HFFc6 (cell line): Measurements from ENCODE around the gene HSPA9. TPM values are rescaled to one million over a fixed set of nuclear protein-coding genes. Genes with fewer than 3 reads are reported as not detected.

Source experiments
- DNase-seq: peaks from one replicate; pipeline ENCODE4 v3.0.0-alpha.2; 2018
- H3K27ac Mint-ChIP-seq: 2 replicates; pipeline ENCODE4 v1.8.0; 2020; ENCODE audit warnings: mild to moderate bottlenecking, mixed read lengths
- H3K27me3 Mint-ChIP-seq: 2 replicates; pipeline ENCODE4 v1.8.0; 2021; ENCODE audit warnings: mild to moderate bottlenecking, moderate library complexity, mixed read lengths; ENCODE audit not compliant: insufficient read depth
- H3K36me3 Mint-ChIP-seq: 2 replicates; pipeline ENCODE4 v1.8.0; 2021; ENCODE audit warnings: low read depth, mixed read lengths
- H3K4me1 Mint-ChIP-seq: 2 replicates; pipeline ENCODE4 v1.8.0; 2020; ENCODE audit warnings: low read depth, mixed read lengths
- H3K4me3 Mint-ChIP-seq: 2 replicates; pipeline ENCODE4 v1.8.0; 2020; ENCODE audit warnings: mild to moderate bottlenecking, moderate library complexity, mixed read lengths
- H3K9me3 Mint-ChIP-seq: 2 replicates; pipeline ENCODE4 v1.8.0; 2020; ENCODE audit warnings: mild to moderate bottlenecking, mixed read lengths
- total RNA-seq, 6 experiments: library from RNA; stranded (reverse); fragmentation: NEBNext Ultra II Directional; extraction: Animal tissue kit (Norgen Biotek cat#: 25700); gene quantifications; 2 replicates in 1 of 6; 3 replicates in 5 of 6; pipeline ENCODE4 v1.2.3, GENCODE V29; 2021
- TF ChIP-seq, protein P1 (sequence below): fragments of 200-600 bp; sonication (generic); IDR thresholded peaks from 2 replicates; pipeline ENCODE4 v1.5.0; 2021; ENCODE audit warnings: antibody characterized with exemption, mild to moderate bottlenecking

The HSPA9 gene
- total RNA-seq, 6 experiments from 2014 or later: 193 to 236 (median 210) TPM

DNA sequence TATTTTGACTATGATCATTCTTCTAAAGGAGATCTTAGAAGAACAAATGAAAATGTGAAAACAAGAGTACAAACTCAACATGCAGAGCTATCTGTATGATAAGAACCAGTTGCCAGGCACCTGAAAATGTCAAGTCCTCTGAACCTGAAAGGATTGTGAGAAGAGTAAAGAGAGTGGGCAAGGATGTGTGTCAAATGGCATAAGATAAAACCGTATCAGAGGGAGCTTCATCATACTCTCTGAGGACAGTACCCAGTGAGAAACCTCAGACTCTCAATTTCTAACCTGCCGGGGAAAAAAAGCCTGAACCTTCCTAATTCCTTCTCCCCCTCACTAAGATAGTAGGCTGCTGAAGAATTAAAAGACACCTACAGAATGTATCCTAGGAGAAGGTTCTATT lies 39.0 kb downstream of the HSPA9 start:
- Mint-ChIP-seq H3K27ac (peak overlapping the region; percentile 51), H3K4me3 (no peak overlapping the region), H3K27me3 (no peaks in the 10 kb centered on the region; the same call in 1 of the 2 replicates), H3K9me3 (no peaks in the 10 kb centered on the region), H3K36me3 (peaks cover 60% of the 10 kb centered on the region), H3K4me1 (peaks cover 31% of the 10 kb centered on the region)
- TF ChIP-seq, protein P1, sequence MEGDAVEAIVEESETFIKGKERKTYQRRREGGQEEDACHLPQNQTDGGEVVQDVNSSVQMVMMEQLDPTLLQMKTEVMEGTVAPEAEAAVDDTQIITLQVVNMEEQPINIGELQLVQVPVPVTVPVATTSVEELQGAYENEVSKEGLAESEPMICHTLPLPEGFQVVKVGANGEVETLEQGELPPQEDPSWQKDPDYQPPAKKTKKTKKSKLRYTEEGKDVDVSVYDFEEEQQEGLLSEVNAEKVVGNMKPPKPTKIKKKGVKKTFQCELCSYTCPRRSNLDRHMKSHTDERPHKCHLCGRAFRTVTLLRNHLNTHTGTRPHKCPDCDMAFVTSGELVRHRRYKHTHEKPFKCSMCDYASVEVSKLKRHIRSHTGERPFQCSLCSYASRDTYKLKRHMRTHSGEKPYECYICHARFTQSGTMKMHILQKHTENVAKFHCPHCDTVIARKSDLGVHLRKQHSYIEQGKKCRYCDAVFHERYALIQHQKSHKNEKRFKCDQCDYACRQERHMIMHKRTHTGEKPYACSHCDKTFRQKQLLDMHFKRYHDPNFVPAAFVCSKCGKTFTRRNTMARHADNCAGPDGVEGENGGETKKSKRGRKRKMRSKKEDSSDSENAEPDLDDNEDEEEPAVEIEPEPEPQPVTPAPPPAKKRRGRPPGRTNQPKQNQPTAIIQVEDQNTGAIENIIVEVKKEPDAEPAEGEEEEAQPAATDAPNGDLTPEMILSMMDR: no peak
- no peak for DNase-seq

DNA sequence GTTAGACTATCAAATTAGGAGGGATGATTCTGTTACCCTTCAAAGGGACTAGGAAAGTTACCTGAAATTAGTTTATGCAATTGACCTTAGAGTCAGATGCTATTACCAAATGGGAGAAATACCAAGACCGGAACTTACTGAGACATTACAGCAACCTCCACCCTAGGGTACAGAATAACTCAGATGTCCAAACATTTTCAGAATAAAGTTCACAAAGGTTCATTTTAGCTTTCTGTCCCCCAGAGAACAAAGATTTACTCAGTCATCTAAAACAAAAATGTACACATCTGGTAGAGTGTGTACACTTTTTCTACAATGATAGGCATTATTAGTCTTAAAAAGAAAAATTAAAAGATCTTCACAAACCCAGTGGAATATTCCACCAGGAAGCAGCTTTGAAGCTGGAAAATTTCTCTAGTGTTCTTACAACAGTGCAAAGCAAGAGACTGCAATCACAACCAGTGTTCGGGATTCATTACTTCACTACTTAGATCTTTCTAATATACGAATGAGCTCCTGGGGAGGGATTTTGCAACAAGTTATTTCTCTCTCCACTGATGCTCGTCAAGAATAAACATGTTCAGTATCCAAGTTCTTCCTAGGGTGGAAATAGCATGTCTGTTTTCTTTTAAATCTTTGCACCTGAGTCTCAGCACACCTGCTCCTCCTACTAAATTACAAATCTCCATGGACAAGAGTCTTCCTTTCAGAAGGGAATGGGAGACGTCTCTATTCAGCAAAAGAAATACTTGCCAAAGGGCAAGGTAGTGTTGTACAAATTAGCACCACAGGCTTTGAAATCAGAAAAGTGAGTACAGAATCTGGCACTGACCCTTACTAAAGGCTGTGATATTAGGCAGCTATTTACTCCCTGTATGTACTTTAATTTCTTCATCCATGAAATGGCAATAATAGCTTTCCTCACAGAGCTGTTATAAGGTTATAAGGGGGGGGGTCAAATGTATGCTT lies 40.9 kb downstream of the HSPA9 start:
- H3K36me3 Mint-ChIP-seq: peaks cover 49% of the 10 kb centered on the region
- no peak for DNase-seq
- peaks cover 20% of the 10 kb centered on the region for H3K4me1 Mint-ChIP-seq
- no peaks in the 10 kb centered on the region; the same call in 1 of the 2 replicates for H3K27me3 Mint-ChIP-seq
- TF ChIP-seq, protein P1: no peak
- H3K9me3 Mint-ChIP-seq: no peaks in the 10 kb centered on the region
- no peak overlapping the region for H3K4me3 Mint-ChIP-seq
- no peak overlapping the region for H3K27ac Mint-ChIP-seq

DNA sequence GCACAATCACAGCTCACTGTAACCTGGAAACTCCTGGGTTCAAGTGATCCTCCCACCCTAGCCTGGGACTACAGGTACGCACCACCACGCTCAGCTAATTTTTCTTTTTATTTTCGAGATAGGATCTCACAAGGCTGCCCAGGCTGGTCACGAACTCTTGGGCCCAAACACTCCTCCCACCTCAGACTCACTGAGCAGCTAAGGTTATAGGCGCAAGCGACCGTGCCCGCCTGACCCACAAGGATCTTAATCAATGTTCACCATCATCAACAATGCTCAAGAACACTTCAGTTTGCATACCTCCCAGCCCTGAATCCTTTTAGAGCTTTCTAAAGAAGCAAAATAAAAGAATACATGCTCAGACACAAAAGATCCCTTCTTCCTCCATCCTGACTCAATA lies 45.4 kb downstream of the HSPA9 start:
- Mint-ChIP-seq H3K36me3 (peaks cover 42% of the 10 kb centered on the region), H3K4me1 (peaks cover 34% of the 10 kb centered on the region), H3K9me3 (no peaks in the 10 kb centered on the region), H3K27ac (peak overlapping the region; percentile 16; the same call in 1 of the 2 replicates), H3K27me3 (no peaks in the 10 kb centered on the region), H3K4me3 (no peak overlapping the region)
- no peak for DNase-seq
- TF ChIP-seq, protein P1: no peak

DNA sequence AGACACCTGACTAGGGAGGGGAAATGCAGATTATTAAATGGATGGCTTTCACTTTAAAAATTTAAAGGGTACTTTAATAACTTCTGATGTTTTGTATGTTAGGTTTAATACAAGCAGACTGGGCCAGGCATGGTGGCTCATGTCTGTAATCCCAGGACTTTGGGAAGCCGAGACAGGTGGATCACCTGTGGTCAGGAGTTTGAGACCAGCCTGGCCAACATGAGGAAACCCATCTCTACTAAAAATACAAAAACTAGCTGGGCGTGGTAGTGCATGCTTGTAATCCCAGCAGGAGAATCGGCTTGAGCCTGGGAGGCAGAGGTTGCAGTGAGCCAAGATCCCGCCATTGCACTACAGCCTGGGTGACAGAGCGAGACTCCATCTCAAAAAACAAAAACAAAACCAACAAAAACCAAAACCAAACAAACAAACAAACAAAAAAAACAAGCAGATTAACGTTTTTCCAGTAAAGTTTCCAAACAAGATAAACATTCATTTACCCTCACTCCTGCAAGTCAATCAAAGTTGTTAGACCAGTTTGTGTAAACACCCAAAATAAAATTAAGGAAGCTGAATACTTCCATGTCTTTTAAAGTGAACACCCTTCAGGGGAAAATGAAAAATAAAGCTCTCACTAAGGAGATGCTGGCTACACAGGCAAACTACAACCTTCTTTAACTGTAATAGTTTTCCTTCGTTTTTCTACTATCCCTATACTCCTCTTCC lies 46.3 kb downstream of the HSPA9 start:
- H3K4me3 Mint-ChIP-seq: no peak overlapping the region
- no peak for DNase-seq
- TF ChIP-seq, protein P1: no peak
- H3K4me1 Mint-ChIP-seq: peaks cover 34% of the 10 kb centered on the region
- no peaks in the 10 kb centered on the region for H3K9me3 Mint-ChIP-seq
- peaks cover 3% of the 10 kb centered on the region; the same call in 1 of the 2 replicates for H3K27me3 Mint-ChIP-seq
- no peak overlapping the region for H3K27ac Mint-ChIP-seq
- H3K36me3 Mint-ChIP-seq: peaks cover 33% of the 10 kb centered on the region

DNA sequence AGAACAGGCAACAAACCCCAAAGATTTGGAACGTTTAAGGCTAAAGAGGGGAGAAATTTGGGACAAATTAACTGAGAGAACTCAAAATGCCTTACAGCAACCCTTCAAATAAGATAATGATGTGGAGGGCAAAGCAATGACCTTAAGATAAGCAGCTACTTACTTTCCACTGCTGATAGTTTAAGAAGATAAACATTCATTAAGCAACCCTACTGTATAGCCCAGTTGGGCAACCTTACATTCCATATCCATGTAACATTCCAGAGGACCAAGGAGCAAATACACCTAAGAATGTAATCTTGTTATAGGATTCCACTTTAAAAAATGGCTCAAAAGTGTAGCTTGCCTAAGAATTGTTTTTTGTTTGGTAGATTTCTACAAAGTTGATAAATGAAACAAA lies 47.0 kb downstream of the HSPA9 start:
- no peak for DNase-seq
- peaks cover 38% of the 10 kb centered on the region for H3K4me1 Mint-ChIP-seq
- TF ChIP-seq, protein P1: no peak
- H3K27ac Mint-ChIP-seq: no peak overlapping the region
- H3K27me3 Mint-ChIP-seq: peaks cover 3% of the 10 kb centered on the region; the same call in 1 of the 2 replicates
- H3K4me3 Mint-ChIP-seq: no peak overlapping the region
- H3K36me3 Mint-ChIP-seq: peaks cover 26% of the 10 kb centered on the region
- H3K9me3 Mint-ChIP-seq: no peaks in the 10 kb centered on the region
